Activated CD8-positive, alpha-beta memory T cell treated with anti-CD3 and anti-CD28 coated beads for 1 hour (primary cell): ENCODE data around the gene WNT9B.
A peak's percentile ranks its signal among the peaks of the same experiment; 100 is the strongest.

Experiments used
- DNase-seq, 2 donors: peaks; one replicate each; pipeline ENCODE4 v3.0.0-alpha.2; 2020; ENCODE audit warnings: low read depth in 1 of 2; ENCODE audit errors: extremely low read depth in 1 of 2

WNT9B gene, protein sequence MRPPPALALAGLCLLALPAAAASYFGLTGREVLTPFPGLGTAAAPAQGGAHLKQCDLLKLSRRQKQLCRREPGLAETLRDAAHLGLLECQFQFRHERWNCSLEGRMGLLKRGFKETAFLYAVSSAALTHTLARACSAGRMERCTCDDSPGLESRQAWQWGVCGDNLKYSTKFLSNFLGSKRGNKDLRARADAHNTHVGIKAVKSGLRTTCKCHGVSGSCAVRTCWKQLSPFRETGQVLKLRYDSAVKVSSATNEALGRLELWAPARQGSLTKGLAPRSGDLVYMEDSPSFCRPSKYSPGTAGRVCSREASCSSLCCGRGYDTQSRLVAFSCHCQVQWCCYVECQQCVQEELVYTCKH

DNA sequence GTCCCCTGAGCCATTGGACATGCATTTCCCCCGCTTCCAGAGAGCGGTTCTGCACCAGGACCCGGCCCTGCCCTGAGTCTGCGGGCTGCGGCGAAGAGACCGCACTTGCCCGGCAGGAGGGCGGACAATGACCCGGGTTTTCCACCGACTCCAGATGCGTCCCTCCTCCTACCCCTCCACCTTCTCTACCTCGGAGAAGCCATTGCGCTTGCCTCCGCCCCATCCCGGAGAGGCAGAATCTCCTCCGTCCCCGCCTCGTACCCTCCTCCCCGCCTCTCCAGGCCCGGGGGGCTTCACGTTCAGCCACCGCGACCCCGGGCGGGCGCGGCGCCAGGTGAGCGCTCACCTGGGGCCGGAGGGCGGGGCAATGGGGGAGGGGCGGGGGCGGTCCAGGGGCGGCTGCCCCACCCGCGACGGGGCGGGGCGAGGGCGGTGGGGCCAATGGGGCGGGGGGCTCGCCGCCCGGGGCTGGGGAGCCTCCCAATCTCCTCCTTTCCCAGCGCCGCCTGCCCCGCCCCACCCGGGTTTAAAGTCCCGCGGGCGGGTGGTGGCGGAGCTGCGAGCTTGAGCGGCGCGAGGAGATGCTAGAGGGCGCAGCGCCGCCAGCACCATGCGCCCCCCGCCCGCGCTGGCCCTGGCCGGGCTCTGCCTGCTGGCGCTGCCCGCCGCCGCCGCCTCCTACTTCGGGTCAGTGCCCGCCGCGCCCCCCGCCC lies at the start of gene WNT9B:
WNT9B (plus strand) TSS at position 555 of the 713 bp plus-strand sequence; CDS start at position 611, 56 bp downstream.
- DNase-seq: no peak

DNA sequence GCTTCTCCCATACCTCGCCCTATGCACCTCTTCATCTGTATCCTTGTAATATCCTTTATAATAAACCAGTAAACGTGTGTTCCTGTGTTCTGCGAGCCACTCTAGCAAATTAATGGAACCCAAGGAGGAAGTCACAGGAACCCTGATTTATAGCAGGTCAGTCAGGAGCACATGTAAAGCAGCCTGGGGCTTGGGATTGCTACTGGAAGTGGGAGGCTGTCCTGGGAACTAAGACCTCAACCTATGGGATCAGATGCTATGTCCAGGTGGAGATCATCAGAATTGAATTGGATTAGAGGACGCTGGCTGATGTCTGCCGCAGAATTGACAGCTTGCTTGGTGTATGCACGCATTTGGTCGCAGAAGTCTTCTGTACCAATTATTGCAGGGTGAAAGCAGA lies 48.6 kb upstream of the WNT9B start:
- no peak for DNase-seq

DNA sequence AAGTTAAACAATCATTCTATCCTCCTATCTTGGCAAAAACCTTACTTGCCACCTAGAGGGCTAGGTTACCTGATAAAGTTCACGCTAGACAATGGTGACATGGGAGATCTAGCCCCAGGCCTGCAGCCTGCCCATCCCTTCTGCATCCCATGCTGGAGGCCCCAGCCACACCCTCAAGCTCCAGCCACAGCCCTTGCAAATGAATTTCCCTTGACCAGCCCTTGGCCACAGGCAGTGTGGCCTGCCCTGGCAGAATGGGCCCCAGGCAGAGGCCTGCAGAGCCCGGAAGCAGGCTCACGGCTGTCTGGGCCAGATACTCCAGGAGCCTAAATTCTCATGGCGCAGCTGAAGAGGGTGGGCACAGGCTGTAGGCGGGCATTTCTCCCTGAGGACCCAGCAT lies 47.8 kb upstream of the WNT9B start:
- no peak for DNase-seq

DNA sequence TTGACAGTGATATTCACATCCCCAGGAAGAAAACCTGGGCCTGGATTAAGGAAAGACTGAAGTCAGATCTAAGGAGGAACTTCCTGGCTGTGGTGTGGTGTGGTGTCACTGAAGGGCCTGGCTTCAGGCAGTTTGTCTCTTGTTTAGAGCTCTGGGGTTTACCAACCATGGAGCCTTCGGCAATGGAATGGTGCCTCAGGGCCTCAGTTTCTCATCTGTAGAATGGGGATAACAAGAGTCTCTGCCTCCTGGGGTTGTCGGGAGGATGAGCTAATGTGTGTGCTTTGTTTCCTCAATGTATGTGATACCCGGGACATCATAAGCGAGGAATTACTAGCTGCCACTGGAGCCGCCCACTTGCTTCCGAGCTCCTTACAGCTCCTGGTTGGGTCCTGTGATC lies 45.6 kb upstream of the WNT9B start:
- no peak for DNase-seq

DNA sequence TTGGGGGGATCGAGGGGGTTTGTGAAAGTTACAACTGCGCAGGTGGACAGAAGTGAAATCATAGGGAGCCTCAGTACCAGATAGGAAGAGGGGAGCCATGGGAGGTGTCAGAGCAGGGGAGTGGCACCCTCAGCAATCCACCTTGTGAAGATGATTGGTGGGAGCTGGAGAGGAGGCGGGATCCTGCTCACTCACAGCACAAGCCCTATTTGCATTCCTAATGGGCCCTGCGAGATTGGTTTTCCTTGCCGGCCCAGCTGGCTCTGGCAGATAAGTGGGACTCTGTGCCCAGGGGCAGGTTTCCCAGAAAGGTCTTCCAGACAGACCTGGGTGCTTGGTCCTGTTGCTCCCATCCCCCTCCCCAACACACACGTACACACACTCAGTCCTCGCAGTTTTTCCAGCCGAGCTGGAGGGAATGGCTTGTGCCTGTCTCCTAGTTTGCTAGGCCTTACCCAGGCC lies 42.2 kb upstream of the WNT9B start:
- no peak for DNase-seq

DNA sequence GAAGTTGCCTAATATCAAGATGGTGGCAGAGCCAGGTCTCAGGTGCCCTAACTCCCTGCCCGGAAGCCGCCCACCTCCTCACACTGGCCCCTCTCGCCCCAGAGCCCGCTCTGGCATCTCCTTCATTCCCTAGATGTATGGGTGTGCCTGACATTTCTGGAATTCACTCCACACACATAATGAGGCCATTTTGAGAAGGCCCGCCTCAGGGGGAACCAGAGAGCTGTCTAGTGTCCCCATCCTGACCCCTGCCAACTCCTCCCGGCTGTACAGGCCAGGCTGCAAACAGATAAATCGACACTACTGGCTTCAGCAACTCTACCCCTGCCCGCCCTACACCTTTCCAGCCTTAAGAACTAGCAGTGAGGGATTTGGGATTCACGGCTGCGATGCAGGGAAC lies 40.5 kb upstream of the WNT9B start:
- no peak for DNase-seq

DNA sequence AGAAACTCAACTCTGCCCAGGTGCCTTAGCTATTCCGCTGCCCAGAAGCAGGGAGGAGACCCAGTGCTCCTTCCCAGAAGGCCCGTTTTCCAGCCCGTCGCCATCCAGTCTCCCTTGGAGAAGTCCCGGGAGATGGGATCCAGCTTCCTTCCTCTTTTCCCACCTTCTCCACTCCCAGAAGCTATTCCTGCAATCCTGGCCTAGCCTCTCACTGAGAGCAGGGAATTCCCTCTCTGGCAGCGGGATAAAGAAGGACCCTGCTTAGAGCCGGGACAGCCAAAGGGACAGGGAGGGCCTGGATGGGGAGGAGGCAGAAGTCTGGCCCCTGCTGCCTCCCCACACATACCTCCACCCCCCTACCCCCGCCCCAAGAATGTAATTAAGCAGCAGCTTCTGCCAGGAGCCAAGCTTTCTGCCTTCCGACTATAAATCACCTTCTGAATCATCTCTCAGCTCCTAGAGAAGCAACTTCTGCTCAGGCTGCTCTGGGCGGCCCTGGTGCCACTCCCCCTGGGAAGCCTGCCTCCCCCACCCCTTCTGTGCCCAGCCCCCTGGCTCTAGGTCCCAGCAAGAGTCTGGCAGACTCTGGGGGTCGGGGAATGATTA lies 39.3 kb upstream of the WNT9B start:
- no peak for DNase-seq

DNA sequence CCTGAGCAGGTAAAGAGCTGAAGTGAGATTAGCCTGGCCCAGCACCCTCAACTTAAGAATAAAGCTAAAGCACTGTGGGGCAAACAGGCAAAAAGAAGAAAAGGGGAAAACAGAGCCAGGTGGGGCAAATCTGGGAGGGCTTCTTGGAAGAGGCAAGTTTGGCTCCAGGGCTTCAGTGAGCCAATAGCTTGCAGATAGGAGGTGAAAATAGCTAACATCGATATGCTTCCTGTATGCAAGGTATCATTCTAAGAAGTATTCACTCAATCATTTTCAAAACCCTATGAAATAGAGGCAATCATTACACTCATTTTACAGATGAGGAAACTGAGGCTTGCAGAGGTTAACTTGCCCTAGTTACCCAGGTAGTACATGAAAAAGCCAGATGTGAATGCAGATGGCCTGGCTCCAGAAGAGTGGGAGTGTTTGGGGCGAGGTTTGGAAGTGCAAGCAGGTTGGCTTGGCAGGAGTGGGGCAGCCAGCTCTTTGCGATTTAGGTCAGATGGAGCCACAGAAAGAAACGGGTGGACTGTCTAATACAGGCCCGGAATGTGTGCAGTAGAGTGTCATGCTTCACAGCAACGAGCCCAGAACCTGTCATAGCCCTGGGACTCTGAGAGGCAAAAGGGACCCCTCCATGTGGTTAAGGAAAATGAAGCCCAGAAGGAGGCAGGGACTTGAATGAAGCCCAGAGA lies 38.6 kb upstream of the WNT9B start:
- no peak for DNase-seq

DNA sequence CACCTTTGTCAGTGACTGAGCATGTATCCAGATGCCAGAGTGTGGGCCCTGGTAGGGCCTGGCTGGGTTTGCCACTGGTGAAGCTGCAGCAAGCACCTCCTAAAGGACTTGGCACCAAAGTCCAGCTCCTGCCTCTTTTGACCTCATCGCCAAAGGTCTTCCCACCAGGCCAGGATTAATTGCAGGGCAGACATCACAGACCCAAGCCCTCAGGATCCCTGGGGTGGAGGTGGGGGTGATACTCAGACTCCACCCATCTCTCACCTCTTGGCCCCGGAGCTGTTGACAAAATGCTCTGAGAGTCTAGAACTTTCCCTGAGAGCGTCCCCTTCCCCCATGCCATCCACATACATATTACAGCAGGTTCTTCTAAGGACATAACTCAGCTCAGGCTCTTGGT lies 37.5 kb upstream of the WNT9B start:
- no peak for DNase-seq

DNA sequence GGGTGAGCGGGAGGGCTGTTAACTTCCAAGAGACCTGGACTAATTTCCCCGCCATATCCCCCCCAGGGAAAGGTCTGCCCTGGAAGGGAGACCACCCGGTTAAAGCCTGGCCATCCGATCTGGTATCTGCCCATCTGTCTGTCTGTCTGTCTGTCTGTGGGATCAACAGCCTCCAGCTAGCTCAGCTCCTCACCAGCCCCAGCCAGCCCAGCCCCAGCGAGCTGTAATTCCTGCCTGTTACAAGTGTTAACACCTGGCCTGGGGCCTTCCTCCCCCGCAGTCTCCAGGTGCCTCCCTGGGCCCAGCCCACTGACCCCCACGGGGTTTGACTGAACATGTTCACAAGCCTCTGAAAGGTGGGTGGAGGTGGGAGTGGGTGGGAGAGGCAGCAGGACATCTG lies 36.9 kb upstream of the WNT9B start:
- DNase-seq: no peak

DNA sequence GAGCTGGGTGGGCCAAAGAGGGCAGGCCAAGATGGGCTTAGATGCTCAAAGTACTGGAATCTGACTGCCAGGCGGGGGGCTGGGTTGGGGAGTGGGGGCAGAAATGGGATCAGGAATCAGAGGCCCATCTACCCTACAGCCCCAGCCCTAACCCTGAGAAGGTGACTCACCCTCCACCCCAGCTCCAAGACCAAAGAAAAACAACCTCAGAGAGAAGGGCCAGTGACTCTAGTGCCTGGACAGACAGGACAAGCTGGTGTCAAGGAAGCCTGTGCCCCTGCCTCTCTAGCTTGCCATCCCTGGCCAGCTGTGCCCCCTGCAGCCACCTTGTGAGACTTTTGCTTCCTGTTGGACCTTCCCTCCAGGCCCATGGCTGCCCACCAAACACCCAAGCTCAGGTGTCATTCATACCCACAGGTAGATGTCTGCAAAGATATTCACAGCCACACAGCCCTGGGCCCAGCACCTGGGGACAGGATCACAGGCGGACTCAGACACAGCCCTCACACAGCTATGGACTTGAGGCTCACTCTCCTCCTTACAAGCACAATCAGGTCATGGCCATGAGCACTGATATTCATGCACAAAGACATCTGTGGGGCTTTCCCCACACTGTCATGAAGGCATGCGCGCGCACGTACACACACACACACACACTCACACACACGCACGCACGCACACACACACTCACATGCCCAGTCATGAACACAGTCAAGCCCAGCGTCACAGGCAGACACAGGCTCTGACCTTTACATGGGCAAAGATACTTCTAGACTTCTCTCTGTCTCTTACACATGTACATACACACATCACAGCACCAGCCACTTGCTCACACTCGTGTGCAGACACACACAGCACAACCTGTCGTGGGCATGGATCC lies 35.7 kb upstream of the WNT9B start:
- no peak for DNase-seq

DNA sequence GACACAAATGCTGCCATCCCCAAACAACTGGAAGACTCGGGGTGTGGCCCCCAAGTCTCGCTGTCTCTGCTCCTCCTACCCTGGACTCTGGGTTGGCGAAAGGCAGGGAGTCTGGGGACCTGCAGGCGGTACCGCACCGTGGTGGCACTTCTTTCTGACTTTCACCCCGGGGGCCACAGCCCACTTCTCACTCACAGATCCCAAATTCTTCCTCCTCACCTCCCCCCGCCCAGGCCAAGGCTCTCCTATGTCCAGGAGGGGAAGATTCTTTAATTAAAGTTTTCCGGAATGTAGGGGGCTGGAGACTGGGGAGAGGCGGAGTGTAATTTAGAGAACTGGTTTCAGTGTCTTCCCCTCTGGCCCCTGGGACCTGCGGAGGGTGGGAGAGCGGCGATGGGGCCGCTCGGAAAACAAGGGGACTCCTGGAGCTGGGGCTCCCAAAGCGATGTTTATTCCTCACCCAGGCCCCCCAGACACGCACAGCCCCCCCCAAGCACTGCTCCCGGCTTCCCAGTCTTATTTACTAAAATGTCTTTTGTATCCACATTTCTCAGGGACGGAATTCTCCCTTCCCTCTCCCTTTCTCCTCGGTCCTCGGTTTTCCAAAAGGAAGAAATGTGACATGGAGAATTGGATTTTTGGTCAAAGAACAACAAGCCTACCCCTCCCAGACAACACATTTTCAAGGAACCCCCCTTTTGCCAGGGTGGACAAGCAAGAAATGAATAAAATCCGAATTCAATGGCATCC lies 34.1 kb upstream of the WNT9B start:
- no peak for DNase-seq

DNA sequence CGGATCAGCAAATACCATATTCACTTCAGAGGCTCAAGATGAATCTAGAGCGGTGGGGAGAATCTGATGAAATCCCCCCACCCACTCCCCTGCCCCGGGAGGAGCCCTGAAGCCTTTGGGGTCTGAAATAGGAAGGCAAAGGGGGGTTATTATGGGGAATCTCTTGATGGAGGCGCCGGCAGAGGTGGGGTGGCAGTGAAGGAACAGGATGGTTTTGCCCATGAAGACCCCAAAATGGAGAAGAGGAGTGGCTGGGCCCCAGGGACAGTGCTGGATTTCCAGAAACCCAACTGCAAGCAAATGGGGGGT lies 33.5 kb upstream of the WNT9B start:
- no peak for DNase-seq

DNA sequence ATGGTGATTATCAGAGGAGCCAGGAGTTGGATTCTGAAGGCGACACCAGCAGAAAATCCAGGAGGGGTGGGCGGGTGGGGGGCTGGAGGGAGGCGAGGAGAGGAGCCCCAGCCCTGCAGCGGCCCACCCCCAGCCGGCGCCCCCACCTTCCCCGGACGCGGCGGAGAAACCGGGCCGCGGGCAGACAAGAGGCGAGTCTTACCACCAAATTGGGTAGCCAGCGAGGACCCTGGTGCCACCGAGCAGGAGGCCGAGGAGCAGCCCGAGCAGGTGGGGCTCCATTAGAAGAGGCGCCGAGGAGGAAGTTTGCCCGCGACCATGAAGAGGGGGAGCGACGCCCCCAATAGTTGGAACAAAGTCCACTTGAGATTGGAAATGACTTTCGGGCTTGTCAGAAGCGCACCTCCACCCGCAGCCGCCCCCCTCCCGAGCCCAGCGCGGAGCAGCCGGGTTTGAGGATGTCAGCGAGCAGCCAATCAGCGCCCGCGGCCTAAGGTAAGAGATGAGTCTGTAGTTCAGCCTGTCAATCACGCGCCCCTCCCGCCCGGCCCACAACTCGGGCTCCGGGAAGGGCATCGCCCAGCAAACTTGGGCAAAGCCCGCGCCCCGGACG lies 33.0 kb upstream of the WNT9B start, which contains the start of gene WNT3:
WNT3 (minus strand) TSS at position 377 of the 613 bp plus-strand sequence; CDS start at position 282, 95 bp downstream.
- DNase-seq: peak; percentile 20 to 26

DNA sequence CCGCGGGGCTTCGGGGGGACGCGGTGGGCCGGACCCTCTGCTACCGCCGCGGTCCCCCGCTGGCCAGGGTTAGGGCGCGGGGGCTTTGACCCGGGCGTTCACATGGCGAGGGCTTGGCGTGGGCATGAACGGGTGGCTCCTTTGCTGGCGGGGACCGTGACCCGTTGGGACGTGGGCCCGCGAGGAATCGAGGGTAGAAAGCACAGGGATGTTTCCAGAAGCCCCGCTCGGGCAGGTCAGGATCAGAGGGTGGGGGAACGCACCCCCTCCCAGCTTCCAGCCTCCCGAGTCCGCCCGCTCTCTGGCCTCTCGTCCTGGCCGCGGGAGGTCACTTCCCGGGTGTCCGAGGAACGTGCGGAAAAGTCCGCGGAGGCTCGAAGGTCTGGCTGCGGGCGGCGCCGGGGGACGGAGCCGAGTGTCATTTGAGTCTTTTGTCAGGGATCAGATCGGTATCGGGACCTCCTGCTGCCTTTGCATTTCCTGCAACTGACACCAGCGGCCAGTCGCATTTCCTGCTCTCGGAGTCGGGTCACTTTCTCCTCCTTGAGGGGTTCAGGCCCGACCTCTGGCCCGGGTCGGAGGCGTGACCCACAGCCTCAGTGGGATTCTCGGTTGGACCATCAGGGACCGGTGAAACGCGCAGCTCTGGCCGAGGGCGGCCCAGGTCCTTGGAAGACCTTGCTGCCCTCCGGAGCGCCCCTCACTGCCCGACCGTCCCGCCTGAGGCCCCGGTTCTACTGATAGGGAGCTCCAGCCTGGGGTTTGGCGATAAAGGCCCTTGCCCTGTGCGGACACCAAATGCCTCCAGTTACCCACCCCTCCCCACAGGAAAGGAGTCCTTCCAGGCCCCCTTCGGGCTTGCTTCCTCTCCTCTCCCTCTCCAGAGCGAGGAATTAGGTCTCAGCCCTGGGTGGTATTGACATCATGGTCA lies 32.2 kb upstream of the WNT9B start:
- no peak for DNase-seq

DNA sequence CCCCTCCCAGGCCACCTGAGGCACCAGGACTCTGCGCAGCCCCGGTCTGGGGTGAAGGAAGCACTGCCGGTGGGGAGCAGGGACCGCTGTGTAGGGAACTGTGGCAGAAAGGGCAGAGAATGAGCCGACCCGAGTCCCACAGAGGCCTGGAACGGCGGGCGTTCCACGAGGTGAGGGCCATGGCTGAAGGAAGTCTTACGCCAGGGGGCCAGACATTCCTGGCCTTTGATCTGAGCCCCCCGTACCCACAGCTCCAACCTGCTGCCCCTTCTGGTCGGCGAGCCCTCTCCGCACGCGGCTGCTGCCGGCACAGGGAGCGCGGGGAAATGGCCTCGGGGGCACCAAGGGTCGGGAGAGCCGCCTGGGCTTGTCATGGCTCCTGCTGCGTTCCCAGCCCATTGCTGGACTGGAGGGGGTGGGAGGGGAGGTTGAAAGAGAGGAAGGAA lies 31.5 kb upstream of the WNT9B start:
- DNase-seq: no peak

DNA sequence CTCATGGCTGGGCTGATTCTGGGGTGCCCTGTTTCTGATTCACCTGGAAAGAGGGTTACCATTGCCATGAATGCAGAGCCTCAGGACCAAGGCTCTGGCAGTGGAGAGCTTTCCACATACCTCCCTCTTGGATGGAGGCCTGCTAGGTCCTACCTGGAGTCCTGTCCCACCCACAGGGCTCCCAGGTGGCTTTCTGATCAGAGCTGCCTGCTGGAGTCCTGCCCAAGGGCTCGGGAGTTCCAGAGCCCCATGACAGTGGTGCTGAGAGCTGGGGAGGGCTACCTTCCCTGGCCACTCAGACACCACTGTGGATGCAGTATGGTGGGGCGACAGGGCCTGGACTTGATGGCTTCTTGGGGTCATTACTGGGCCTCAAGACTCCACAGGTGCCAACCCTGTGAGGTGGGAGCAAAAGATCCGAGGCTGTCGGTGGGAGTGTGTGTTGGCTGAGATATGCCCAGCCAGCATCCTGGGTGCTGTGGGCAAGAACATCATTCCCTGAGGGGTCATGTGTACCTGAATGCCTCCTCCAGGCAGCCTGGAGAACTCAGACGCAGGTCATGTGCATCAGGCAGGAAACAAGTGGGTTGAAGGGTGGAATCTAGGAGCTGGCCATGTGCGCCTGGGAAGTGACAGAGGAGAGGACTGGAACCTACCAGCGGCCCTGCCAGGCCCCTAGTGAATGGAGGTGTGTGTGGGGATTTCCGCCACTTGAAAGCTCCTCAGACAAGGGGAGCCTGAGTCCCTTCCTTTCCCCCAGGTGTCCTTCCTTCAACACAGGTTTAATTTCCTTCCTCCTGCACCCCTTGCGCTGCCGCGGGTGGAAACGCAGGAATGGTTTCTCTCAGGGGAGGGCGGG lies 30.6 kb upstream of the WNT9B start:
- DNase-seq: no peak
